ENCODE measurements around the gene FRMD4B. TPM values are rescaled to one million over a fixed set of nuclear protein-coding genes. Genes with fewer than 3 reads are reported as not detected.

FRMD4B gene
- total RNA-seq, 6 experiments from 2014 or later: 0.03 to 0.12 (median 0.07) TPM; not detected in 1

GRCh38 chr3:69203631-69204314 is 182.1 kb downstream of the FRMD4B start:
- TF ChIP-seq, protein P1, sequence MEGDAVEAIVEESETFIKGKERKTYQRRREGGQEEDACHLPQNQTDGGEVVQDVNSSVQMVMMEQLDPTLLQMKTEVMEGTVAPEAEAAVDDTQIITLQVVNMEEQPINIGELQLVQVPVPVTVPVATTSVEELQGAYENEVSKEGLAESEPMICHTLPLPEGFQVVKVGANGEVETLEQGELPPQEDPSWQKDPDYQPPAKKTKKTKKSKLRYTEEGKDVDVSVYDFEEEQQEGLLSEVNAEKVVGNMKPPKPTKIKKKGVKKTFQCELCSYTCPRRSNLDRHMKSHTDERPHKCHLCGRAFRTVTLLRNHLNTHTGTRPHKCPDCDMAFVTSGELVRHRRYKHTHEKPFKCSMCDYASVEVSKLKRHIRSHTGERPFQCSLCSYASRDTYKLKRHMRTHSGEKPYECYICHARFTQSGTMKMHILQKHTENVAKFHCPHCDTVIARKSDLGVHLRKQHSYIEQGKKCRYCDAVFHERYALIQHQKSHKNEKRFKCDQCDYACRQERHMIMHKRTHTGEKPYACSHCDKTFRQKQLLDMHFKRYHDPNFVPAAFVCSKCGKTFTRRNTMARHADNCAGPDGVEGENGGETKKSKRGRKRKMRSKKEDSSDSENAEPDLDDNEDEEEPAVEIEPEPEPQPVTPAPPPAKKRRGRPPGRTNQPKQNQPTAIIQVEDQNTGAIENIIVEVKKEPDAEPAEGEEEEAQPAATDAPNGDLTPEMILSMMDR (IDR thresholded peaks at IDR 0.05): no peak
- Mint-ChIP-seq H3K4me3 (no peak overlapping the region), H3K27me3 (ENCODE audit: insufficient read depth) (peaks cover 18% of the 10 kb centered on the region), H3K9me3 (no peaks in the 10 kb centered on the region), H3K27ac (no peak overlapping the region), H3K4me1 (ENCODE audit: low read depth) (peaks cover 5% of the 10 kb centered on the region; the same call in 1 of the 2 replicates), H3K36me3 (ENCODE audit: low read depth) (no peaks in the 10 kb centered on the region)
- DNase-seq: no peak

DNA sequence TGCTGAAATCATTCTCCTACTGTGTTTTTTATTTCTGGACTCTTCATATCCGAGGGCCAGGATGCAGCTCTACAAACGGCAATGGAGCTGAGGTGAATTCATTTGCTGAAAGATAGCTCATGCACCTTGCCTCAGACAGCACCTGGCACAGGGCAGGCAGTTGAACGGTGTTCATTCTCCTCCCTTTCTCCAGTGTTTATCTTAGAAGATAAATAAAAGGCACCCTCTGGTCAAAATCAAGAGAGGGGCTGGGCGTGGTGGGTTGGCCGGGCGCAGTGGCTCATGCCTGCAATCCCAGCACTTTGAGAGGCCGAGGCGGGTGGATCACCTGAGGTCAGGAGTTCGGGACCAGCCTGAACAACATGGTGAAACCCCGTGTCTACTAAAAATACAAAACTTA is 184.2 kb downstream of the FRMD4B start:
- H3K9me3 Mint-ChIP-seq: no peaks in the 10 kb centered on the region
- H3K36me3 Mint-ChIP-seq (ENCODE audit: low read depth): no peaks in the 10 kb centered on the region
- no peak overlapping the region for H3K27ac Mint-ChIP-seq
- H3K4me3 Mint-ChIP-seq: no peak overlapping the region
- H3K27me3 Mint-ChIP-seq (ENCODE audit: insufficient read depth): peaks cover 16% of the 10 kb centered on the region
- peaks cover 5% of the 10 kb centered on the region; the same call in 1 of the 2 replicates for H3K4me1 Mint-ChIP-seq (ENCODE audit: low read depth)
- TF ChIP-seq, protein P1 (IDR thresholded peaks at IDR 0.05): no peak
- no peak for DNase-seq

DNA sequence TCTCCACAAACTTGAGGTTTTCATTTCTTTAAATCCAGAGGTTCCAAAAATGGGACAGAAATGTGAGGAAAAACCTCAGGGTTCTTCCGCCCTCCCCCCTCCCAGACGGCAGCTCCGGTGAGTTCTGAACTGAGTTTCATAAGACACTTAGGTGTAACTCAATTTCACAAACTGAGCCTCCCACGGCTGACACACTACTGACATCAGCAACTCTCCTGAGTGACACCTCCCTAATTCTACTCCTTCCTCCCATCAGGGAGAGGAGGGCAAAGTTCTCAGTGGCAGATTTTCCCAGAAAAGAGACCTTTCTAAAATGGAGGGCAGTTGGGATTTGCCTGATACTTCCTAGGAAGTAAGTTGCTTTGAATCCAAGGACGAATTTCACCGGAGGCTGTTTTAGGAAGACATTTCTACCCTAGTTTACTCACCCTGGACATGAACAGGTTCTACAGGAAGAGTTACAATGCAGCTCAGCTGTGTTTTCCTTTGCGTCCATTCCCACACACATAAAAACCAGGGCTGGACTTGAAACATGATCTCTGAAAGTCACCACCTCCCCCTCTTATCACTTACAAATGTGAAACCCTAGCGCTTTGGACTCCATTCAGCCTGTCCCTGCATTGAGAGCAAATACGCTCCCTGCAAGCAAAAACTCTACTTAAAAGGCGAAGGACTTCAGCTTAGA is 185.4 kb downstream of the FRMD4B start:
- TF ChIP-seq, protein P1 (IDR thresholded peaks at IDR 0.05): no peak
- H3K9me3 Mint-ChIP-seq: no peaks in the 10 kb centered on the region
- H3K36me3 Mint-ChIP-seq (ENCODE audit: low read depth): no peaks in the 10 kb centered on the region
- DNase-seq: no peak
- H3K27ac Mint-ChIP-seq: no peak overlapping the region
- peaks cover 5% of the 10 kb centered on the region; the same call in 1 of the 2 replicates for H3K4me1 Mint-ChIP-seq (ENCODE audit: low read depth)
- H3K4me3 Mint-ChIP-seq: peak overlapping the region; percentile 44; the same call in 1 of the 2 replicates
- peaks cover 18% of the 10 kb centered on the region for H3K27me3 Mint-ChIP-seq (ENCODE audit: insufficient read depth)

- Mint-ChIP-seq H3K27me3 (ENCODE audit: insufficient read depth) (peaks cover 23% of the 10 kb centered on the region), H3K36me3 (ENCODE audit: low read depth) (no peaks in the 10 kb centered on the region), H3K4me3 (peak overlapping the region; percentile 81; the same call in 1 of the 2 replicates), H3K9me3 (no peaks in the 10 kb centered on the region), H3K4me1 (ENCODE audit: low read depth) (peaks cover 5% of the 10 kb centered on the region; the same call in 1 of the 2 replicates), H3K27ac (no peak overlapping the region)
- TF ChIP-seq, protein P1 (IDR thresholded peaks at IDR 0.05): no peak
- DNase-seq: no peak
Observed at GRCh38 chr3:69199942-69200341, 185.9 kb downstream of the FRMD4B start.

- TF ChIP-seq, protein P1 (IDR thresholded peaks at IDR 0.05): no peak
- DNase-seq: no peak
- Mint-ChIP-seq H3K27ac (no peak overlapping the region), H3K4me3 (no peak overlapping the region), H3K27me3 (ENCODE audit: insufficient read depth) (peaks cover 30% of the 10 kb centered on the region), H3K9me3 (no peaks in the 10 kb centered on the region), H3K36me3 (ENCODE audit: low read depth) (no peaks in the 10 kb centered on the region), H3K4me1 (ENCODE audit: low read depth) (peaks cover 5% of the 10 kb centered on the region; the same call in 1 of the 2 replicates)
Observed at GRCh38 chr3:69197922-69198530, 187.9 kb downstream of the FRMD4B start.
